ENCODE data around the gene NUDCD3. TPM values are rescaled to one million over a fixed set of nuclear protein-coding genes. Genes with fewer than 3 reads are reported as not detected.

The NUDCD3 gene
- total RNA-seq, 1 experiment from 2014 or later, result 94.6 TPM

- TF ChIP-seq TCF7L2 (IDR thresholded peaks at IDR 0.05; ENCODE audit: borderline replicate concordance, extremely low read depth, insufficient read depth, insufficient read length) (no peak), CEBPB (IDR thresholded peaks at IDR 0.05; ENCODE audit: low read depth) (no peak), POLR2AphosphoS5 (IDR thresholded peaks at IDR 0.05; ENCODE audit: low read depth, low read length) (no peak), ELF1 (IDR thresholded peaks at IDR 0.05; ENCODE audit: borderline replicate concordance, low read depth) (no peak), REST (IDR thresholded peaks at IDR 0.05; ENCODE audit: low read depth) (no peak), POLR2A (IDR thresholded peaks at IDR 0.05; ENCODE audit: borderline replicate concordance, extremely low read depth, insufficient read depth, insufficient read length) (no peak), SIN3A (IDR thresholded peaks at IDR 0.05; ENCODE audit: low read depth) (no peak), EZH2 (IDR thresholded peaks at IDR 0.05) (no peak), CBX3 (IDR thresholded peaks at IDR 0.05; ENCODE audit: low read depth) (no peak), ZFX (IDR thresholded peaks at IDR 0.05) (no peak), JUND (IDR thresholded peaks at IDR 0.05) (no peak), SRF (IDR thresholded peaks at IDR 0.05; ENCODE audit: low read depth) (no peak), MAX (IDR thresholded peaks at IDR 0.05) (no peak)
- no peaks in the 10 kb centered on the region for H3K27me3 ChIP-seq (ENCODE audit: insufficient read depth, low read length)
- no peak for ATAC-seq
Measured at GRCh38 chr7:44400033-44400511, 90.4 kb downstream of the NUDCD3 start.

More at GRCh38 chr7:44400033-44400511, 90.4 kb downstream of the NUDCD3 start:
- no peaks in the 10 kb centered on the region for H3K9me2 ChIP-seq (ENCODE audit: insufficient read depth)
- H3K9me3 ChIP-seq (ENCODE audit: control insufficient read depth in 1 of 2, insufficient read depth in 1 of 2, low read depth in 1 of 2, low read length in 2 of 2), result no peaks in the 10 kb centered on the region
- no peak overlapping the region for H3K4me2 ChIP-seq (ENCODE audit: low read length)
- no peaks in the 10 kb centered on the region for H3K4me1 ChIP-seq (ENCODE audit: control insufficient read depth in 1 of 2, insufficient read depth in 2 of 2, low read length in 2 of 2)
- H3K27ac ChIP-seq (ENCODE audit: low read depth, low read length), result no peak overlapping the region
- DNase-seq (ENCODE audit: low read depth, low spot score), result no peak
- no TSS peak for BruUV-seq (replicated peaks)
- H3K4me3 ChIP-seq (replicated peaks in 1 of 2; ENCODE audit: low read depth in 1 of 2, low read length in 2 of 2), result no peak overlapping the region
- H4K20me1 ChIP-seq (ENCODE audit: insufficient read depth), result 0 out of 2 replicates have a peak, but pooled peaks cover 2% of the 10 kb centered on the region
- H3K9ac ChIP-seq (ENCODE audit: low read length), result no peak overlapping the region
- H3K36me3 ChIP-seq (ENCODE audit: control insufficient read depth in 1 of 2, insufficient read depth in 2 of 2, low read length in 2 of 2), result peaks cover 0 to 4% of the 10 kb centered on the region in 2 experiments; a peak in 1 of 4 replicates
- no peaks in the 10 kb centered on the region for H3K79me2 ChIP-seq (ENCODE audit: insufficient read depth, low read length)
- intact Hi-C loops (cut with micrococcal nuclease), result no loop called here
- no peak overlapping the region for H2AFZ ChIP-seq (ENCODE audit: low read depth, low read length, poor library complexity, severe bottlenecking)
- ChIA-PET POLR2A (interaction anchor here (0.5 kb wide), 1 partner anchor 12 kb away, joined by 3 read pairs; no protein-coding TSS in a partner anchor), CTCF (no interaction called here), RAD21 (ENCODE audit: low non-redundant PET in 1 of 2, low total read pairs in 2 of 2, uncharacterized antibody in 2 of 2, unreplicated experiment in 2 of 2) (no interaction called here)
